Measurements from ENCODE around the gene VPS13A. TPM values are rescaled to one million over a fixed set of nuclear protein-coding genes. Genes with fewer than 3 reads are reported as not detected.
"Not testable (repeated sequence)": the region's sequence is repeated elsewhere in the genome, so short reads cannot be mapped to it uniquely, and the experiment has no call there.

Gene VPS13A
- total RNA-seq, 1 donor from 2014 or later = 46.9 TPM

DNA sequence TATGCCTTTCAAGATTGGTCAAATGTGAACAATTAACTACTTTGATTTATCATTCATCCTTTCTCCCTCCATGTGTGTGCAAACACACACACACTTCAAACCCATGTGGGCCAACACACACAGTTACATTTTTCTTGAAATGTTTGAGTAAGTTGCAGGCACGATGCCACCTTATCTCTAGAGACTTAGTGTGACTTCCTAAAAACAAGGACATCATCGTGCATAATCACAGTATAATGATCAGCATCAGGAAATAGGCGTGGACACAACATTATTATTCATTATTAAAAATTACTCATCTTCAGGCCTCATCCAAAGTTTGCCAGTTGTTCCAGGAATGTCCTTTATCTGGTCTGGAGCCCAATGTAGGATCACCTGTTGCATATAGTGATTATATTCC, 261.3 kb downstream of the VPS13A start:
- no peak overlapping the region for H3K27ac Mint-ChIP-seq
- no peaks in the 10 kb centered on the region for H3K9me3 Mint-ChIP-seq
- H3K36me3 Mint-ChIP-seq (ENCODE audit: low read depth) = no peaks in the 10 kb centered on the region
- intact Hi-C loops (cut with micrococcal nuclease) = loop anchor here (10.0 kb wide), 1 partner anchor 56 kb away; no protein-coding TSS in a partner anchor
- peaks cover 4% of the 10 kb centered on the region for H3K27me3 Mint-ChIP-seq (ENCODE audit: low read depth)
- H3K4me3 Mint-ChIP-seq (ENCODE audit: low read depth) = no peak overlapping the region
- no peak for DNase-seq (ENCODE audit: low spot score)
- H3K4me1 Mint-ChIP-seq (ENCODE audit: low read depth) = peaks cover 4% of the 10 kb centered on the region

- H3K9me3 Mint-ChIP-seq = no peaks in the 10 kb centered on the region
- no peak overlapping the region for H3K27ac Mint-ChIP-seq
- no peaks in the 10 kb centered on the region for H3K36me3 Mint-ChIP-seq (ENCODE audit: low read depth)
- no peaks in the 10 kb centered on the region for H3K4me1 Mint-ChIP-seq (ENCODE audit: low read depth)
- H3K27me3 Mint-ChIP-seq (ENCODE audit: low read depth) = peaks cover 4% of the 10 kb centered on the region
- intact Hi-C loops (cut with micrococcal nuclease) = no loop called here
- DNase-seq (ENCODE audit: low spot score) = no peak
- H3K4me3 Mint-ChIP-seq (ENCODE audit: low read depth) = no peak overlapping the region
Observed at GRCh38 chr9:77440057-77440456, 262.7 kb downstream of the VPS13A start.

GRCh38 chr9:77441124-77441523, 263.8 kb downstream of the VPS13A start:
- DNase-seq (ENCODE audit: low spot score); H3K4me1 Mint-ChIP-seq (ENCODE audit: low read depth); H3K9me3 Mint-ChIP-seq; H3K4me3 Mint-ChIP-seq (ENCODE audit: low read depth); H3K27ac Mint-ChIP-seq; H3K36me3 Mint-ChIP-seq (ENCODE audit: low read depth); intact Hi-C loops (cut with micrococcal nuclease); H3K27me3 Mint-ChIP-seq (ENCODE audit: low read depth): not testable (repeated sequence)

DNA sequence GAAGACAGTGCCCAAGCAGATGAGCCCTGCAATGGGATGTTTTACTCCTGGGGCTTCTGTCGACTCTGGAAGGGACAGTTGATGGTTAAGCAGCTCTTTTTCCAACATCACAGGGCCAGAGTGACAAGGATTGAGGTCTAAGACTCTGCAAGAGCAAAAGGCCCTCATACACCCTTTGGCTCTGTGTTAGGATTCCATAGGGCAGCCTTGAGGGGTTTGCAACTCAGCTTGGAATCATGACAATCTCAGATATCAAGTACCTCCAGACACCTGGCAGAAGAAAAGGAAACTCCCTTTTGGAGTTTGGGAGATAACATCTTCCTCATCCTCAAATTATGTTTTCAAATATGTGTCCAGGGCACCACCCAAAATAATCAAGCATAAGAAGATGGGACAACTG, 265.1 kb downstream of the VPS13A start:
- no peaks in the 10 kb centered on the region for H3K9me3 Mint-ChIP-seq
- no peak for DNase-seq (ENCODE audit: low spot score)
- H3K4me1 Mint-ChIP-seq (ENCODE audit: low read depth) = no peaks in the 10 kb centered on the region
- intact Hi-C loops (cut with micrococcal nuclease) = no loop called here
- no peaks in the 10 kb centered on the region for H3K36me3 Mint-ChIP-seq (ENCODE audit: low read depth)
- H3K27ac Mint-ChIP-seq = no peak overlapping the region
- H3K4me3 Mint-ChIP-seq (ENCODE audit: low read depth) = no peak overlapping the region
- peaks cover 4% of the 10 kb centered on the region for H3K27me3 Mint-ChIP-seq (ENCODE audit: low read depth)

GRCh38 chr9:77447646-77448045, 270.3 kb downstream of the VPS13A start:
- H3K27me3 Mint-ChIP-seq (ENCODE audit: low read depth) = peaks cover 3% of the 10 kb centered on the region
- H3K36me3 Mint-ChIP-seq (ENCODE audit: low read depth) = no peaks in the 10 kb centered on the region
- no peak overlapping the region for H3K4me3 Mint-ChIP-seq (ENCODE audit: low read depth)
- no peaks in the 10 kb centered on the region for H3K4me1 Mint-ChIP-seq (ENCODE audit: low read depth)
- no peak for DNase-seq (ENCODE audit: low spot score)
- intact Hi-C loops (cut with micrococcal nuclease) = no loop called here
- H3K9me3 Mint-ChIP-seq = no peaks in the 10 kb centered on the region
- H3K27ac Mint-ChIP-seq = no peak overlapping the region

DNA sequence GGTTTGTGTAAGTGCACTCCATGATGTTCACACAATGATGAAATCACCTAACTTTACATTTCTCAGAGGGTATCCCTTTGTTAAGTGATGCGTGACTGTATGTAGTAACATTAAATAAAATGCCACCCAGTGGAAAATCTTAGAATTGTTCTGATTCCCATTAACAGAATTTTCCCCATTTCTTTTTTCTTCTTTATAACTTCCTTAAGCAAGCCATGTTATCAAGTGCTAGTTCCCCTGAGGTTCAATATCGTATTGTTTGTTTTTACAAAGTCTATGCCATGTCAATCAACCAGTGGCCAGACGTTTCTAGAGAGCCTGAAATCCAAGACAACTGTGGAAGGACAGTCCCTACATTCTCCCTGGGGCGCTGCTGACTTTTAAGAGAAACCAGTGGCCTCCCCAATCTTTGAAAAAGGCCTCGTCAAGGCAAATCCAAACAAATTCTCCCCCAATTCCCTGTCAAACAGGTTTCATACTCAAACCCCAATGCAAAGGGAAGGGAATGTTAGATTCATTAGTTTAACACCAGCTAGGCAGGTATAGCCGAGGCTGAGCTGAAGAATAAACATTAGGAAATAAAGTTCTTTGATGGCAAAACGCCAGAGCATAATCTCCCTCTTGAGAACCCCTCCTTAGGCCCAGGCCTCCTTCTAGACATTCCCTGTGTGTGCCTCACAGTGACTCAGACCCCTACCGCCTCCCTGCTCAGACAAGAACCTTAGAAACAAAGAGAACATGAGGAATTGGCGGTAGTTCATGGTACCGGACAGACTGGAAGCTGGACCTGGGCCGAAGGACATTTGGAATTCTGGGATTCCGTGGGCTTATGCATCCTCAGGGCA, 272.1 kb downstream of the VPS13A start:
- Mint-ChIP-seq H3K36me3 (ENCODE audit: low read depth) (no peaks in the 10 kb centered on the region), H3K4me3 (ENCODE audit: low read depth) (no peak overlapping the region), H3K27me3 (ENCODE audit: low read depth) (peaks cover 3% of the 10 kb centered on the region), H3K9me3 (no peaks in the 10 kb centered on the region), H3K4me1 (ENCODE audit: low read depth) (peaks cover 7% of the 10 kb centered on the region), H3K27ac (no peak overlapping the region)
- no peak for DNase-seq (ENCODE audit: low spot score)
- intact Hi-C loops (cut with micrococcal nuclease) = loop anchor here (10.0 kb wide), 3 partner anchors 195 to 575 kb away; partner anchors contain the start of gene GNA14

- H3K36me3 Mint-ChIP-seq (ENCODE audit: low read depth) = no peaks in the 10 kb centered on the region
- intact Hi-C loops (cut with micrococcal nuclease) = loop anchor here (10.0 kb wide), 3 partner anchors 195 to 575 kb away; partner anchors contain the start of gene GNA14
- H3K27me3 Mint-ChIP-seq (ENCODE audit: low read depth) = peaks cover 3% of the 10 kb centered on the region
- H3K4me1 Mint-ChIP-seq (ENCODE audit: low read depth) = peaks cover 10% of the 10 kb centered on the region
- H3K9me3 Mint-ChIP-seq = no peaks in the 10 kb centered on the region
- no peak overlapping the region for H3K4me3 Mint-ChIP-seq (ENCODE audit: low read depth)
- no peak overlapping the region for H3K27ac Mint-ChIP-seq
- DNase-seq (ENCODE audit: low spot score) = no peak
Observed at GRCh38 chr9:77450085-77450475, 272.7 kb downstream of the VPS13A start.

GRCh38 chr9:77451507-77451906, 274.2 kb downstream of the VPS13A start:
- Mint-ChIP-seq H3K4me1 (ENCODE audit: low read depth) (peaks cover 10% of the 10 kb centered on the region), H3K27me3 (ENCODE audit: low read depth) (peaks cover 3% of the 10 kb centered on the region), H3K4me3 (ENCODE audit: low read depth) (no peak overlapping the region), H3K36me3 (ENCODE audit: low read depth) (no peaks in the 10 kb centered on the region), H3K27ac (no peak overlapping the region), H3K9me3 (no peaks in the 10 kb centered on the region)
- no peak for DNase-seq (ENCODE audit: low spot score)
- intact Hi-C loops (cut with micrococcal nuclease) = loop anchor here (10.0 kb wide), 3 partner anchors 193 to 573 kb away; partner anchors contain the start of gene GNA14

- Mint-ChIP-seq H3K36me3 (ENCODE audit: low read depth) (no peaks in the 10 kb centered on the region), H3K27ac (no peak overlapping the region), H3K4me3 (ENCODE audit: low read depth) (peak overlapping the region; percentile 69), H3K4me1 (ENCODE audit: low read depth) (peaks cover 17% of the 10 kb centered on the region), H3K27me3 (ENCODE audit: low read depth) (peaks cover 3% of the 10 kb centered on the region), H3K9me3 (no peaks in the 10 kb centered on the region)
- intact Hi-C loops (cut with micrococcal nuclease) = loop anchor here (10.0 kb wide), 3 partner anchors 191 to 571 kb away; partner anchors contain the start of gene GNA14
- no peak for DNase-seq (ENCODE audit: low spot score)
Observed at GRCh38 chr9:77453825-77454647, 276.7 kb downstream of the VPS13A start.

DNA sequence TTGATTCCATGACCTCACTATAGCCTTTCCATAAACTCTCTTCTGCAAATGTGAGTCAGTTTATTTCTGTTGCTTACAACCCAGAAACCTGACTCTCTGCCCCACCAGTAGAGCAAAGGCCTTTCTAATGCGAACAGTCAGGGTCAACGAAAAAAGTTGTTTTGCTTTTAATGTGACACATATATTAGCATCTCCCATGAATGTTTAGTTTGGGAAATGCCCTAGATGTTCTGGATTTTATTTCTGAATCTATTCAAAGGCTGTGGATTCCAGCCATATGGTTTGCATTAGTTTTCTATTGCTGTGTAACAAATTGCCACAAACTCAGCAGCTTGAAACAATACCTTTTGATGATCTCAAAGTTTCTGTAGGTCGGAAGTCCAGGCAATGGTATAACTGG, 277.3 kb downstream of the VPS13A start:
- H3K9me3 Mint-ChIP-seq = no peaks in the 10 kb centered on the region
- H3K4me3 Mint-ChIP-seq (ENCODE audit: low read depth) = no peak overlapping the region
- H3K36me3 Mint-ChIP-seq (ENCODE audit: low read depth) = no peaks in the 10 kb centered on the region
- intact Hi-C loops (cut with micrococcal nuclease) = loop anchor here (5.0 to 10.0 kb wide), 5 partner anchors 190 to 668 kb away; partner anchors contain the start of genes GNA14 and VPS13A
- H3K4me1 Mint-ChIP-seq (ENCODE audit: low read depth) = peaks cover 17% of the 10 kb centered on the region
- DNase-seq (ENCODE audit: low spot score) = no peak
- no peak overlapping the region for H3K27ac Mint-ChIP-seq
- H3K27me3 Mint-ChIP-seq (ENCODE audit: low read depth) = peaks cover 3% of the 10 kb centered on the region

DNA sequence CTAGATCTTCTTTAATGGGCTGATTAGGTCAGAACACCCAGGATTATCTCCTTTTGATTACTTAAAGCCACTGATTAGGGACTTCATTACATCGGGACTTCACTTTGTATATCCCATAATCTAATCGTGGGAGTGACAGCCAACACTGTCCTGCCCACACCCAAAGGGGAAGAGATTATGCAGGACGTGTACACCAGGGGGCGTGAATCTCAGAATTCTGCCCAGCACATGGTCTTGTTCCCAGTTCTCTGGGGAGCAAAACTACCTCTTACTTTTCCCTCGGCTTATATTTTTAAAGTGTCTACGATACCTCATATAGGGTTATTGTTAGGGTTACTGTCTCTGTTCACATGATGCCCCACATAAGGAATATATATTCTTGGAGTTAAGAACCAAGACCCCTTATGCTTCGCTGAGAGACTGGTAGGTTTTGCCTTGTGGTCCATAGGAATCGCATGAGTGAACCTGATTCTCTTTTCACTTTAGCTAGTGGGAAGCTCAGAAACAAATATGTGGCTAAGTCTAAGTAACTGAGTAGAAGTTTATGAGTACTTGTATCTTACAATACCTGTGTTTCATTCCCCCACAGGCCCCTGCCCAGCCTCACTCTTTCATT, 278.1 kb downstream of the VPS13A start:
- Mint-ChIP-seq H3K4me3 (ENCODE audit: low read depth) (no peak overlapping the region), H3K36me3 (ENCODE audit: low read depth) (no peaks in the 10 kb centered on the region), H3K4me1 (ENCODE audit: low read depth) (peaks cover 17% of the 10 kb centered on the region), H3K9me3 (no peaks in the 10 kb centered on the region), H3K27ac (no peak overlapping the region), H3K27me3 (ENCODE audit: low read depth) (peaks cover 3% of the 10 kb centered on the region)
- DNase-seq (ENCODE audit: low spot score) = peak; percentile 30
- intact Hi-C loops (cut with micrococcal nuclease) = loop anchor here (5.0 to 10.0 kb wide), 5 partner anchors 189 to 667 kb away; partner anchors contain the start of genes GNA14 and VPS13A

DNA sequence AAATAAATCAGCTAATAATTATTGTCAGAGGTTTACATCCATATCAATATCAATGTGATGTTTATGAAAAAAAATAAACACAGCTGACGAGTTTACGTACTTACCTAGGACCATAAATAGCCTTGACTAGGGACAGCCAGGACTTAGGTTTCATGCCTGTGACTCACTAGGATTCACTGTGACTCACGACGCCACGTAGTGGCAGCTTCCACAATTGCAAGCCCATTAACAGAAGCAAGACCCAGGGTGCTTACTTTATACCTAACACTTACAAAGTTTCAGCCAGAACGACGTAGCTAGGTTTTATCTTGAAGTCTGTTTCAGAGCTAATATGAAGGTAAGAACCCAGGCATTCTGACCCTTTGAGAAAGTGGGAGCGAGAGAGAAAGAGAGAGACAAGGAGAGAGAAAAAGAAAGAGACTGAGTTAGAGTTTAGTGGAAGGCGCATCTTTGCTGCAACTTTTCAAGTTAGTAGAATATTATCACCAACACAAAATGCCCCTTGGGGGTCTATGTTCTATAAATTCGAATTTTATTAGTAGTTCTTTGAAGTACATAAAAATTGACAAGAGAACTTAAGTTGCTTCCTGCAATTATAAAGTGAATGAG, 279.6 kb downstream of the VPS13A start:
- Mint-ChIP-seq H3K9me3 (no peaks in the 10 kb centered on the region), H3K36me3 (ENCODE audit: low read depth) (no peaks in the 10 kb centered on the region), H3K4me3 (ENCODE audit: low read depth) (no peak overlapping the region), H3K27me3 (ENCODE audit: low read depth) (no peaks in the 10 kb centered on the region), H3K4me1 (ENCODE audit: low read depth) (peaks cover 17% of the 10 kb centered on the region), H3K27ac (no peak overlapping the region)
- intact Hi-C loops (cut with micrococcal nuclease) = loop anchor here (5.0 to 10.0 kb wide), 5 partner anchors 188 to 665 kb away; partner anchors contain the start of genes GNA14 and VPS13A
- DNase-seq (ENCODE audit: low spot score) = peak; percentile 73

Data from activated T-helper 2 cell treated with anti-CD3 and anti-CD28 coated beads, Interferon-gamma antibody, Interleukin-2, Interleukin-4, amounts not matched to agents 10 μg/mL and 5 μg/mL and 100 μg/mL, durations not matched to agents 14 hours and 24 hours and 36 hours (primary cell).